Suprapubic skin (tissue), 4 donors: ENCODE results near the gene ZNF587. TPM values are rescaled to one million over a fixed set of nuclear protein-coding genes. Genes with fewer than 3 reads are reported as not detected.
"Not testable (repeated sequence)": the region's sequence is repeated elsewhere in the genome, so short reads cannot be mapped to it uniquely, and the experiment has no call there.

Source experiments
- DNase-seq, 2 donors: peaks; one replicate each; pipeline ENCODE4 v3.0.0-alpha.2; 2019; ENCODE audit warnings: low spot score in 2 of 2
- H3K27ac ChIP-seq: fragments of 200-600 bp; sonication (generic); one replicate; pipeline ENCODE4 v1.5.1; 2019
- H3K27me3 ChIP-seq: fragments of 200-600 bp; sonication (generic); one replicate; pipeline ENCODE4 v1.5.1; 2019
- H3K36me3 ChIP-seq: fragments of 200-600 bp; sonication (generic); one replicate; pipeline ENCODE4 v1.5.1; 2019
- H3K4me1 ChIP-seq: fragments of 200-600 bp; sonication (generic); one replicate; pipeline ENCODE4 v1.5.1; 2019
- H3K4me3 ChIP-seq: fragments of 200-600 bp; sonication (generic); one replicate; pipeline ENCODE4 v1.5.1; 2019; ENCODE audit warnings: mild to moderate bottlenecking
- H3K9me3 ChIP-seq: fragments of 200-600 bp; sonication (generic); one replicate; pipeline ENCODE4 v1.5.1; 2019
- CTCF ChIP-seq, 2 donors: fragments of 200-600 bp in 1 of 2; fragments of 450-650 bp in 1 of 2; sonication (generic) in 1 of 2; IDR thresholded peaks; one replicate each; pipeline ENCODE4 v1.5.1; 2016 to 2019; ENCODE audit warnings: antibody characterized with exemption in 2 of 2, mild to moderate bottlenecking in 1 of 2, moderate library complexity in 1 of 2
- EP300 ChIP-seq: sonication (generic); formaldehyde crosslinking; IDR thresholded peaks from one replicate; pipeline ENCODE4 v1.6.1; 2017; ENCODE audit warnings: antibody characterized with exemption
- POLR2A ChIP-seq, 2 donors: fragments of 450-650 bp; IDR thresholded peaks; one replicate each; pipeline ENCODE4 v1.6.1; 2017; ENCODE audit warnings: antibody characterized with exemption in 2 of 2, mild to moderate bottlenecking in 2 of 2, moderate library complexity in 2 of 2
- POLR2AphosphoS5 ChIP-seq, 3 donors: sonication (generic); formaldehyde crosslinking; IDR thresholded peaks; one replicate each; pipeline ENCODE4 v1.6.1; 2017; ENCODE audit warnings: antibody characterized with exemption in 3 of 3
- WGBS: methylation state at CpG from one replicate; pipeline ENCODE4 v1.1.5; 2018; 5-methylcytosine and 5-hydroxymethylcytosine counted together
- total RNA-seq, 4 donors: library from RNA; depleted of rRNA; stranded (reverse); fragments of >200 nt; gene quantifications; one replicate each; pipeline ENCODE4 v1.1.0, GENCODE V29; 2016

ZNF587 gene
- total RNA-seq, 4 donors from 2014 or later, result 16.4 to 43.2 (median 20.0) TPM

- H3K4me1 ChIP-seq, result peaks cover 3% of the 10 kb centered on the region
- no peaks in the 10 kb centered on the region for H3K27me3 ChIP-seq
- 72% methylated on average over 5 of the region's 5 CpGs for WGBS
- no peaks in the 10 kb centered on the region for H3K9me3 ChIP-seq
- DNase-seq, result no peak
- H3K4me3 ChIP-seq, result no peak overlapping the region
- TF ChIP-seq CTCF (IDR thresholded peaks at IDR 0.05) (no peak), POLR2AphosphoS5 (IDR thresholded peaks at IDR 0.05) (no peak), POLR2A (IDR thresholded peaks at IDR 0.05) (no peak), EP300 (no peak)
- H3K27ac ChIP-seq, result no peak overlapping the region
- peaks cover 10% of the 10 kb centered on the region for H3K36me3 ChIP-seq
Observed at GRCh38 chr19:57829316-57829715, 20.3 kb upstream of the ZNF587 start.

GRCh38 chr19:57830071-57830602, 19.5 kb upstream of the ZNF587 start, which contains the start of gene ZNF587B:
TSS of gene ZNF587B (plus strand) at chr19:57830299. CDS start at chr19:57830529, 230 bp downstream.
- peak within 1 kb of the TSS; percentile 29 for H3K27ac ChIP-seq
- peak within 1 kb of the TSS; percentile 28 for H3K4me3 ChIP-seq
- H3K9me3 ChIP-seq, result no peaks in the 10 kb centered on the region
- 26% methylated on average over 17 of the region's 22 CpGs for WGBS
- peaks cover 3% of the 10 kb centered on the region for H3K4me1 ChIP-seq
- no peaks in the 10 kb centered on the region for H3K27me3 ChIP-seq
- TF ChIP-seq EP300 (no peak), CTCF (IDR thresholded peaks at IDR 0.05) (peak in 1 of 2 donors; percentile 26)
- H3K36me3 ChIP-seq, result peaks cover 10% of the 10 kb centered on the region
- DNase-seq, result no peak

GRCh38 chr19:57836991-57837390, 12.7 kb upstream of the ZNF587 start:
- not testable (repeated sequence) for H3K9me3 ChIP-seq, H3K27me3 ChIP-seq, H3K4me3 ChIP-seq, H3K4me1 ChIP-seq, DNase-seq, H3K27ac ChIP-seq
- 93% methylated on average over 5 of the region's 5 CpGs for WGBS
- H3K36me3 ChIP-seq, result peaks cover 21% of the 10 kb centered on the region

- peaks cover 29% of the 10 kb centered on the region for H3K36me3 ChIP-seq
- not testable (repeated sequence) for H3K9me3 ChIP-seq, H3K27me3 ChIP-seq, DNase-seq, H3K4me1 ChIP-seq, H3K4me3 ChIP-seq, H3K27ac ChIP-seq
- WGBS, result 96% methylated on average over 2 of the region's 5 CpGs
Observed at GRCh38 chr19:57838622-57839191, 11.0 kb upstream of the ZNF587 start.

GRCh38 chr19:57841122-57841763, 8.4 kb upstream of the ZNF587 start:
- Histone ChIP-seq H3K36me3 (peaks cover 43% of the 10 kb centered on the region), H3K4me3 (no peak overlapping the region)
- 86% methylated on average over 6 of the region's 6 CpGs for WGBS

GRCh38 chr19:57847164-57847563, 2.5 kb upstream of the ZNF587 start:
- peaks cover 16% of the 10 kb centered on the region for H3K4me1 ChIP-seq
- H3K27me3 ChIP-seq, H3K4me3 ChIP-seq, H3K27ac ChIP-seq, DNase-seq, H3K9me3 ChIP-seq: not testable (repeated sequence)
- H3K36me3 ChIP-seq, result peaks cover 20% of the 10 kb centered on the region
- 74% methylated on average over 3 of the region's 3 CpGs for WGBS

More at GRCh38 chr19:57841122-57841763, 8.4 kb upstream of the ZNF587 start:
- Histone ChIP-seq H3K4me1 (no peaks in the 10 kb centered on the region), H3K27me3 (no peaks in the 10 kb centered on the region), H3K9me3 (no peaks in the 10 kb centered on the region), H3K27ac (no peak overlapping the region)
- TF ChIP-seq EP300, result no peak
- TF ChIP-seq POLR2AphosphoS5 (IDR thresholded peaks at IDR 0.05), result no peak
- TF ChIP-seq CTCF (IDR thresholded peaks at IDR 0.05), result no peak
- no peak for TF ChIP-seq POLR2A (IDR thresholded peaks at IDR 0.05)
- DNase-seq, result no peak

GRCh38 chr19:57849162-57849665, 445 bp upstream of the ZNF587 start:
- WGBS, result 83% methylated on average over 2 of the region's 2 CpGs

More at GRCh38 chr19:57849162-57849665, 445 bp upstream of the ZNF587 start:
- not testable (repeated sequence) for H3K9me3 ChIP-seq, DNase-seq, H3K27ac ChIP-seq, H3K27me3 ChIP-seq
- H3K4me1 ChIP-seq, result peaks cover 16% of the 10 kb centered on the region
- peak overlapping the region; percentile 72 for H3K4me3 ChIP-seq
- H3K36me3 ChIP-seq, result peaks cover 22% of the 10 kb centered on the region
